Stimulated activated CD8-positive, alpha-beta memory T cell treated with anti-CD3 and anti-CD28 coated beads, Interleukin-4, amount 100 ng/mL, for 1 hour (primary cell): Measurements from ENCODE around the gene PSMC3.
A peak's percentile ranks its signal among the peaks of the same experiment; 100 is the strongest.

Experiments
- DNase-seq, 2 donors: peaks; one replicate each; pipeline ENCODE4 v3.0.0-alpha.2; 2020; ENCODE audit warnings: low read depth in 2 of 2, low spot score in 1 of 2

The PSMC3 gene

GRCh38 chr11:47426062-47426956, at the start of gene PSMC3:
PSMC3 (minus strand) TSS chr11:47426439; CDS start chr11:47426279, 160 bp downstream.
- peak; percentile 98 for DNase-seq

GRCh38 chr11:47470671-47471070, 44.4 kb upstream of the PSMC3 start:
- DNase-seq: no peak

- DNase-seq: no peak
These were observed 43.3 kb upstream of the PSMC3 start for GRCh38 chr11:47469361-47470179.

- DNase-seq: no peak
These were observed 42.5 kb upstream of the PSMC3 start for GRCh38 chr11:47468598-47469214.

GRCh38 chr11:47467357-47467756, 41.1 kb upstream of the PSMC3 start:
- no peak for DNase-seq

- no peak for DNase-seq
These were observed 40.5 kb upstream of the PSMC3 start for GRCh38 chr11:47466701-47467250.

GRCh38 chr11:47466201-47466600, 40.0 kb upstream of the PSMC3 start:
- DNase-seq: no peak

GRCh38 chr11:47464483-47464882, 38.2 kb upstream of the PSMC3 start:
- DNase-seq: no peak

- DNase-seq: no peak
These were observed 35.6 kb upstream of the PSMC3 start for GRCh38 chr11:47461876-47462275.

GRCh38 chr11:47460571-47461235, 34.5 kb upstream of the PSMC3 start:
- DNase-seq: no peak

GRCh38 chr11:47454258-47454671, 28.0 kb upstream of the PSMC3 start:
- DNase-seq: peak in 1 of 2 donors; percentile 16

GRCh38 chr11:47453365-47453764, 27.1 kb upstream of the PSMC3 start:
- no peak for DNase-seq

- DNase-seq: no peak
These were observed 25.8 kb upstream of the PSMC3 start for GRCh38 chr11:47451990-47452389.

- no peak for DNase-seq
These were observed 25.2 kb upstream of the PSMC3 start for GRCh38 chr11:47451436-47451835.

- no peak for DNase-seq
These were observed 23.3 kb upstream of the PSMC3 start for GRCh38 chr11:47449541-47449940.

GRCh38 chr11:47448566-47449427, 22.6 kb upstream of the PSMC3 start, which contains the start of gene RAPSN:
RAPSN (minus strand) TSS chr11:47449136; CDS start chr11:47448964, 172 bp downstream.
- DNase-seq: no peak

- DNase-seq: no peak
These were observed 21.7 kb upstream of the PSMC3 start for GRCh38 chr11:47447906-47448305.

GRCh38 chr11:47446833-47447232, 20.6 kb upstream of the PSMC3 start:
- no peak for DNase-seq

- DNase-seq: no peak
These were observed 19.6 kb upstream of the PSMC3 start for GRCh38 chr11:47445840-47446239.

- no peak for DNase-seq
These were observed 17.6 kb upstream of the PSMC3 start for GRCh38 chr11:47443817-47444216.
